HFF-Myc (cell line): ENCODE results near the gene RPL23.

Experiments
- DNase-seq: peaks from one replicate; pipeline ENCODE4 v3.0.0-alpha.2; 2011; ENCODE audit warnings: low read depth; ENCODE audit errors: extremely low read depth
- H3K4me3 ChIP-seq: replicated peaks from 2 replicates; pipeline ENCODE4 v1.5.1; 2011; ENCODE audit warnings: low read depth, mild to moderate bottlenecking, control low read depth, low read length
- CTCF ChIP-seq: IDR thresholded peaks from 2 replicates; pipeline ENCODE4 v1.5.1; 2012; ENCODE audit warnings: mild to moderate bottlenecking, low read depth, low read length, control low read depth; ENCODE audit errors: missing control alignments

RPL23 gene

DNA sequence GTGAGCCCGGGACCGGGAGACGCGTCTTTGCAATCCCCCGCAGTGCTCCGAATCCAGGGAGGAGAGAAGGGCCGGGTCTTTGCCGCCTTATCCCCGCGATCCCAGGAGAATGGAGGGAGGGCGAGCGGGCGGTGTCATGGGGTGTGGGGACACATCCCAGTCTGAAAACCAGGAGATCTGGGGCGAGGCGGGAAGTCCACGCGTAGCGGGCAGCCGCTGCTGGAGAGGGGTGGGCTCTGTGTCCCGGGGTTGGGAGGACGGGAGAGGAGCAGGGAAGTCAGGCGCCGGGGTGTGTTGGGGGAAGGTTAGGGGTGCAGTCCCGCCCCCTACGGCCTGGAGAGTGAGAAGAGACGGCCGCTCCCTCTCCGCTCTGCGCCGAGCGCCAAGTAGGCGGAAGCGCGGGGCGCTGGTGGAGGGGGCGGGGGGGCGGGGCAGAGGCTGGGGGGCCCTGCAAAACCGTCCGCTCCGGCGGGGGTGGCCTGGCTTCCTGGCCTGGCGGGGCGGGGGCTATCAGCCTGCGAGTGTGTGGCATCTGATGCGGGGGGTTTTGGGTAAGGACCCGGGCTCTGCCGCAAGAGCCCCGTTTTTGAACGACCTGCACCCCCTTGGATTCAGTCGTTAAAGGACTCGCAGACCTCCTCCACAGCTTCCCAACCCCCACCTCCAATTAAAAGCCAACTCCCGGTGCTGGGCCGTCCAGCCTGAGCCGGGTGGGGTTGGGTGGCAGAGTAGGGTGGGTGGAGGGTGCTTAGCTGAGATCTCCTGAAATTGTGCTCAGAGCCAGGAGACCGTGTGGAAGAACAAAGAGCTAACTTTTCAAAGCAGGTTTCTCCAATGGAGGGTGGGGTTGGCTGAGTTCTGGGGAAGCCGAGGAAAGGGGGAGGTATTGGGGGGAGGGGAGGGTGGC lies 17.0 kb upstream of the RPL23 start:
- no peak for DNase-seq
- peak overlapping the region; percentile 99 for H3K4me3 ChIP-seq
- no peak for TF ChIP-seq CTCF

DNA sequence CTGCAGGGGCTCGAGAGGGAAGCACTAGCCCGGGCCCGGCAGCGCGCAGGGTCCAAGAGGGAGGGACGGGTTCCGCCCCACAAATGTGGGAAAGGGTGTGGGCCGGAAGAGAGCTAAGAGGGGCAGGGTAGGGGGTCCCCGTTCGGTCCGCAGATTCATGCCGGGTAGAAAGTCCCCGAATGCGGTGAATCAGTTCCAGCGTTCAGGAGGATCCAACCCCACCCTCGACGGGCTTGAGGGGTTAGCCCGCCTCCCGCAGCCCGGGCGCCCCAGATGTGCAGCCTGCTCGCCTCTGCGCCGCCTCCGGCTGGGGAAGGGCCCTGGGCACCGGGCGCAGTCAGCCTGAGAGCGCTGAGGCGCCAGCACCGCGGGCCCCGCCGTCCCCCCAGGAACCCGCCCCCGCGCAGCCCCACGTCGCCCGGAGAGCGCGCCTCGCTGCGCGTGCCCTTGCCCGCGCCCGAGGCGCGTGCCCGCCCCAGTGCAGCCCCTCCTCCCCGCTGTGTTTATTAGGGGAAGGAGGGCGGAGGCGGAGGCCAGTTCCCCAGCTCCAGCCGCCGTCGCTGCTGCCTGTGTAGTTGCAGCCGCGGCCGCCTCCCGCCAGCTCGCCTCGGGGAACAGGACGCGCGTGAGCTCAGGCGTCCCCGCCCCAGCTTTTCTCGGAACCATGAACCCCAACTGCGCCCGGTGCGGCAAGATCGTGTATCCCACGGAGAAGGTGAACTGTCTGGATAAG lies 16.2 kb upstream of the RPL23 start, which contains the start of gene LASP1:
Gene LASP1, plus strand, starts transcription at position 533 of the 733 bp plus-strand sequence. Its CDS starts 132 bp downstream, at position 665.
- DNase-seq: no peak
- peak within 1 kb of the TSS; percentile 99 for H3K4me3 ChIP-seq
- no peak for TF ChIP-seq CTCF

- no peak for TF ChIP-seq CTCF
Observed at GRCh38 chr17:38868817-38869525, 15.4 kb upstream of the RPL23 start.

GRCh38 chr17:38867968-38868816 lies 14.7 kb upstream of the RPL23 start:
- no peak for DNase-seq
- peak overlapping the region; percentile 99 for H3K4me3 ChIP-seq

More at GRCh38 chr17:38868817-38869525, 15.4 kb upstream of the RPL23 start:
- no peak for DNase-seq
- H3K4me3 ChIP-seq: peak overlapping the region; percentile 99

GRCh38 chr17:38867179-38867967 lies 13.9 kb upstream of the RPL23 start:
- DNase-seq: no peak
- peak; percentile 11 for TF ChIP-seq CTCF

More at GRCh38 chr17:38867968-38868816, 14.7 kb upstream of the RPL23 start:
- no peak for TF ChIP-seq CTCF

More at GRCh38 chr17:38867179-38867967, 13.9 kb upstream of the RPL23 start:
- peak overlapping the region; percentile 99 for H3K4me3 ChIP-seq
